HCT116 (cell line): ENCODE measurements around the gene TRERF1.

Experiments used
- ATF3 ChIP-seq: IDR thresholded peaks from 2 replicates; pipeline ENCODE4 v1.6.1; 2012
- EZH2 ChIP-seq: fragments of 200-600 bp; sonication (generic); IDR thresholded peaks from 2 replicates; pipeline ENCODE4 v1.6.1; 2017; ENCODE audit warnings: antibody characterized with exemption, mixed run types
- FOSL1 ChIP-seq: IDR thresholded peaks from 2 replicates; pipeline ENCODE4 v1.6.1; 2012; ENCODE audit warnings: low read depth
- JUND ChIP-seq: IDR thresholded peaks from 2 replicates; pipeline ENCODE4 v1.6.1; 2012
- MAX ChIP-seq: IDR thresholded peaks from 2 replicates; pipeline ENCODE4 v1.6.1; 2012
- POLR2A ChIP-seq: IDR thresholded peaks from 2 replicates; pipeline ENCODE4 v1.7.0; 2011; ENCODE audit warnings: borderline replicate concordance; ENCODE audit not compliant: insufficient read depth, insufficient read length; ENCODE audit errors: extremely low read depth
- POLR2AphosphoS5 ChIP-seq: IDR thresholded peaks from 2 replicates; pipeline ENCODE4 v1.6.1; 2011; ENCODE audit warnings: mild to moderate bottlenecking, low read depth, low read length, moderate library complexity
- RAD21 ChIP-seq: IDR thresholded peaks from 2 replicates; pipeline ENCODE4 v1.6.1; 2012; ENCODE audit warnings: low read depth, mild to moderate bottlenecking
- TCF7L2 ChIP-seq: IDR thresholded peaks from 2 replicates; pipeline ENCODE4 v1.7.0; 2011; ENCODE audit warnings: borderline replicate concordance, inconsistent platforms; ENCODE audit not compliant: insufficient read depth, insufficient read length; ENCODE audit errors: extremely low read depth
- TF ChIP-seq, protein P1 (sequence below), 3 experiments: fragments of 200-600 bp in 1 of 3; sonication (generic) in 1 of 3; IDR thresholded peaks in 2 of 3; conservative IDR thresholded peaks in 1 of 3; 2 replicates each; pipeline ENCODE4 v1.5.1; 2012 to 2017; ENCODE audit warnings: low read depth in 2 of 3, low read length in 2 of 3, antibody characterized with exemption in 1 of 3, borderline replicate concordance in 1 of 3, control low read depth in 1 of 3, mild to moderate bottlenecking in 1 of 3, mixed read lengths in 1 of 3, mixed run types in 1 of 3, moderate library complexity in 1 of 3; ENCODE audit not compliant: insufficient read depth in 1 of 3
- TF ChIP-seq, protein P2 (sequence below): IDR thresholded peaks from 2 replicates; pipeline ENCODE4 v1.6.1; 2012; ENCODE audit warnings: low read depth

DNA sequence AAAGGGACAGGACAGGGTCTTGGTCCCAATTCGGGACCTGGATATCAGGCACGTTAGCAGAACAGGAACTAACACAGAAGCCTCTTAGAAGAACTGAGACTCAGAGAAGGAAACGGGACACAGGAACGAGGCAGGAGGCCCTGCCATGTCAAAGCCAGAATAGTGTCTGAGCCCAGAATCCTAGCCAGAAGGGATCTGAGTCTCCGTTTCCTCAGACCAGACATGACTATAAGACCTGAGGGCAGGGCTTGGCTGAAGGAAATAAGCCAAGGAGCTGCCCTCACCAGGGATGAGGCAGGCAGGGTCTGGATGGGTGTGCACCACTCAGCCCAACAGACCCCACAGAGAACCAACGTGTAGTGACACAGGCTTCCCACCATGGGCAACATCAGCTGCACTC lies 40.3 kb downstream of the TRERF1 start:
- TF ChIP-seq, protein P1, sequence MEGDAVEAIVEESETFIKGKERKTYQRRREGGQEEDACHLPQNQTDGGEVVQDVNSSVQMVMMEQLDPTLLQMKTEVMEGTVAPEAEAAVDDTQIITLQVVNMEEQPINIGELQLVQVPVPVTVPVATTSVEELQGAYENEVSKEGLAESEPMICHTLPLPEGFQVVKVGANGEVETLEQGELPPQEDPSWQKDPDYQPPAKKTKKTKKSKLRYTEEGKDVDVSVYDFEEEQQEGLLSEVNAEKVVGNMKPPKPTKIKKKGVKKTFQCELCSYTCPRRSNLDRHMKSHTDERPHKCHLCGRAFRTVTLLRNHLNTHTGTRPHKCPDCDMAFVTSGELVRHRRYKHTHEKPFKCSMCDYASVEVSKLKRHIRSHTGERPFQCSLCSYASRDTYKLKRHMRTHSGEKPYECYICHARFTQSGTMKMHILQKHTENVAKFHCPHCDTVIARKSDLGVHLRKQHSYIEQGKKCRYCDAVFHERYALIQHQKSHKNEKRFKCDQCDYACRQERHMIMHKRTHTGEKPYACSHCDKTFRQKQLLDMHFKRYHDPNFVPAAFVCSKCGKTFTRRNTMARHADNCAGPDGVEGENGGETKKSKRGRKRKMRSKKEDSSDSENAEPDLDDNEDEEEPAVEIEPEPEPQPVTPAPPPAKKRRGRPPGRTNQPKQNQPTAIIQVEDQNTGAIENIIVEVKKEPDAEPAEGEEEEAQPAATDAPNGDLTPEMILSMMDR (IDR thresholded peaks at IDR 0.05 in 2 of 3, conservative IDR thresholded peaks at IDR 0.05 in 1 of 3; ENCODE audit: borderline replicate concordance in 1 of 3, insufficient read depth in 1 of 3, low read depth in 2 of 3, low read length in 2 of 3): no peak
- TF ChIP-seq RAD21: no peak
- TF ChIP-seq POLR2A: no peak
- TF ChIP-seq JUND: no peak
- TF ChIP-seq EZH2: no peak
- no peak for TF ChIP-seq FOSL1
- no peak for TF ChIP-seq POLR2AphosphoS5
- no peak for TF ChIP-seq TCF7L2
- TF ChIP-seq ATF3: no peak
- TF ChIP-seq, protein P2, sequence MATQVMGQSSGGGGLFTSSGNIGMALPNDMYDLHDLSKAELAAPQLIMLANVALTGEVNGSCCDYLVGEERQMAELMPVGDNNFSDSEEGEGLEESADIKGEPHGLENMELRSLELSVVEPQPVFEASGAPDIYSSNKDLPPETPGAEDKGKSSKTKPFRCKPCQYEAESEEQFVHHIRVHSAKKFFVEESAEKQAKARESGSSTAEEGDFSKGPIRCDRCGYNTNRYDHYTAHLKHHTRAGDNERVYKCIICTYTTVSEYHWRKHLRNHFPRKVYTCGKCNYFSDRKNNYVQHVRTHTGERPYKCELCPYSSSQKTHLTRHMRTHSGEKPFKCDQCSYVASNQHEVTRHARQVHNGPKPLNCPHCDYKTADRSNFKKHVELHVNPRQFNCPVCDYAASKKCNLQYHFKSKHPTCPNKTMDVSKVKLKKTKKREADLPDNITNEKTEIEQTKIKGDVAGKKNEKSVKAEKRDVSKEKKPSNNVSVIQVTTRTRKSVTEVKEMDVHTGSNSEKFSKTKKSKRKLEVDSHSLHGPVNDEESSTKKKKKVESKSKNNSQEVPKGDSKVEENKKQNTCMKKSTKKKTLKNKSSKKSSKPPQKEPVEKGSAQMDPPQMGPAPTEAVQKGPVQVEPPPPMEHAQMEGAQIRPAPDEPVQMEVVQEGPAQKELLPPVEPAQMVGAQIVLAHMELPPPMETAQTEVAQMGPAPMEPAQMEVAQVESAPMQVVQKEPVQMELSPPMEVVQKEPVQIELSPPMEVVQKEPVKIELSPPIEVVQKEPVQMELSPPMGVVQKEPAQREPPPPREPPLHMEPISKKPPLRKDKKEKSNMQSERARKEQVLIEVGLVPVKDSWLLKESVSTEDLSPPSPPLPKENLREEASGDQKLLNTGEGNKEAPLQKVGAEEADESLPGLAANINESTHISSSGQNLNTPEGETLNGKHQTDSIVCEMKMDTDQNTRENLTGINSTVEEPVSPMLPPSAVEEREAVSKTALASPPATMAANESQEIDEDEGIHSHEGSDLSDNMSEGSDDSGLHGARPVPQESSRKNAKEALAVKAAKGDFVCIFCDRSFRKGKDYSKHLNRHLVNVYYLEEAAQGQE: no peak
- no peak for TF ChIP-seq MAX
